ENCODE data around the gene PLA2G1B. TPM values are rescaled to one million over a fixed set of nuclear protein-coding genes. Genes with fewer than 3 reads are reported as not detected.

PLA2G1B gene
- total and polyA plus RNA-seq, 2 of the 13 experiments (the other 11 are each of a cell fraction or from before 2014, with no cell fraction given): 0.33 to 1.4 TPM

GRCh38 chr12:120276734-120277133 is 50.8 kb downstream of the PLA2G1B start:
- in situ Hi-C loops (cut with HindIII; ENCODE audit: extremely low pct_ligation_motif_present, low pct_unique_long_range_greater_than_20kb): no loop called here
- H3K4me1 ChIP-seq (ENCODE audit: insufficient read depth, low read length): peaks cover 10% of the 10 kb centered on the region
- intact Hi-C loops (cut with micrococcal nuclease; ENCODE audit: unreplicated experiment): no loop called here

More at GRCh38 chr12:120276734-120277133, 50.8 kb downstream of the PLA2G1B start:
- ChIA-PET CTCF (ENCODE audit: low intra/inter-chr PET ratio, low total read pairs) (no interaction called here), POLR2A (interaction anchor here (0.9 to 6.0 kb wide), 3 partner anchors 15 to 76 kb away, joined by 3 to 34 read pairs (median 5); partner anchors contain the start of genes RNU4-2 and RPLP0)
- 2% methylated on average over 6 of the region's 6 CpGs for WGBS (ENCODE audit: low lambda C conversion rate)
- BruUV-seq (replicated peaks): no TSS peak
- H3K36me3 ChIP-seq (replicated peaks in 1 of 2; ENCODE audit: control insufficient read depth in 1 of 2, insufficient read depth in 2 of 2, low read length in 2 of 2): no peaks in the 10 kb centered on the region
- DNase-seq (ENCODE audit: low spot score) (peak; percentile 23), ATAC-seq (peak; percentile 31), FAIRE-seq (no peak)
- H3K79me2 ChIP-seq (ENCODE audit: insufficient read depth, low read length): no peaks in the 10 kb centered on the region
- H2AFZ ChIP-seq (ENCODE audit: low read length): no peak overlapping the region
- H4K20me1 ChIP-seq (ENCODE audit: insufficient read depth, low read length): no peaks in the 10 kb centered on the region
- H3K27ac ChIP-seq (ENCODE audit: extremely low read length, insufficient read depth, low read length): no peak overlapping the region
- H3K27me3 ChIP-seq (ENCODE audit: control insufficient read depth in 1 of 2, insufficient read depth in 2 of 2, low read length in 2 of 2): no peaks in the 10 kb centered on the region
- peak overlapping the region in 2 of 3 experiments; percentile 16 to 37; a peak in 2 of 6 replicates for H3K4me3 ChIP-seq (replicated peaks in 1 of 3; ENCODE audit: insufficient read depth in 1 of 3, low read depth in 2 of 3, low read length in 3 of 3)
- no peaks in the 10 kb centered on the region for H3K9me3 ChIP-seq (ENCODE audit: low read length)
- H3K4me2 ChIP-seq (ENCODE audit: low read depth, low read length): peak overlapping the region; percentile 58; the same call in 1 of the 2 replicates
- TF ChIP-seq TEAD3 (CRISPR knock-in tag; optimal IDR thresholded peaks at IDR 0.05; ENCODE audit: borderline replicate concordance) (peak; percentile 66), ZNF101 (CRISPR knock-in tag; IDR thresholded peaks at IDR 0.05; ENCODE audit: borderline replicate concordance, low read depth) (no peak)
- no peak overlapping the region for H3K9ac ChIP-seq (ENCODE audit: insufficient read depth, low read depth, low read length)

Small RNAs within 50 kb of the gene (small RNA-seq; reads per million reads assigned to genes)
- gene RNU4-1 (ENCODE audit: insufficient read depth in 2 of 3, insufficient read length in 3 of 3, low read depth in 2 of 3, low replicate concordance in 1 of 3) (3.9 to 37.7 (median 4.0) reads per million in 3 experiments), gene RNU4-2 (ENCODE audit: insufficient read depth in 2 of 3, insufficient read length in 3 of 3, low read depth in 2 of 3, low replicate concordance in 1 of 3) (17.3 to 237 (median 23.4) reads per million in 3 experiments), gene RNU6-1088P (ENCODE audit: insufficient read depth in 2 of 3, insufficient read length in 3 of 3, low read depth in 2 of 3, low replicate concordance in 1 of 3) (0 reads per million in 3 experiments)

Other genes with a start within 250 kb of the PLA2G1B start
- 25.9 and 29.1 TPM in 2 replicates for gene RAB35, start 211.0 kb downstream of the PLA2G1B start, total RNA-seq (2016; rRNA removed; fragmentation: Illumina TruSeq; extraction: Trizol)
- 25.2 and 32.2 TPM in 2 replicates for gene RAB35, start 211.0 kb downstream of the PLA2G1B start, polyA plus RNA-seq (2011; rRNA removed)
- gene GCN1, start 133.1 kb downstream of the PLA2G1B start, total RNA-seq (2016; rRNA removed; fragmentation: Illumina TruSeq; extraction: Trizol): 66.7 and 83.0 TPM in 2 replicates
- gene GCN1, start 133.1 kb downstream of the PLA2G1B start, polyA plus RNA-seq (2011; rRNA removed): 55.3 and 58.2 TPM in 2 replicates
- 2,915 and 3,025 TPM in 2 replicates for gene RPLP0, start 126.7 kb downstream of the PLA2G1B start, total RNA-seq (2016; rRNA removed; fragmentation: Illumina TruSeq; extraction: Trizol)
- gene RPLP0, start 126.7 kb downstream of the PLA2G1B start, polyA plus RNA-seq (2011; rRNA removed): 5,570 and 6,229 TPM in 2 replicates
- gene PXN, start 62.0 kb downstream of the PLA2G1B start, total RNA-seq (2016; rRNA removed; fragmentation: Illumina TruSeq; extraction: Trizol): 13.6 and 14.2 TPM in 2 replicates
- 13.9 and 14.2 TPM in 2 replicates for gene PXN, start 62.0 kb downstream of the PLA2G1B start, polyA plus RNA-seq (2011; rRNA removed)
- 1,104 and 11,327 TPM in 2 replicates for gene RNU4-2, start 35.9 kb downstream of the PLA2G1B start, total RNA-seq (2016; rRNA removed; fragmentation: Illumina TruSeq; extraction: Trizol)
- gene RNU4-2, start 35.9 kb downstream of the PLA2G1B start, polyA plus RNA-seq (2011; rRNA removed): under 0.01 TPM in 2 replicates
- 623 and 7,407 TPM in 2 replicates for gene RNU4-1, start 34.5 kb downstream of the PLA2G1B start, total RNA-seq (2016; rRNA removed; fragmentation: Illumina TruSeq; extraction: Trizol)
- not detected in 2 replicates for gene RNU4-1, start 34.5 kb downstream of the PLA2G1B start, polyA plus RNA-seq (2011; rRNA removed)
- 3.4 and 7.0 TPM in 2 replicates for gene SIRT4, start 25.5 kb downstream of the PLA2G1B start, total RNA-seq (2016; rRNA removed; fragmentation: Illumina TruSeq; extraction: Trizol)
- 4.8 and 5.8 TPM in 2 replicates for gene SIRT4, start 25.5 kb downstream of the PLA2G1B start, polyA plus RNA-seq (2011; rRNA removed)
- gene MSI1, start 41.4 kb upstream of the PLA2G1B start, total RNA-seq (2016; rRNA removed; fragmentation: Illumina TruSeq; extraction: Trizol): 0.46 and 0.80 TPM in 2 replicates
- 0.08 and 0.09 TPM in 2 replicates for gene MSI1, start 41.4 kb upstream of the PLA2G1B start, polyA plus RNA-seq (2011; rRNA removed)
- 204 and 542 TPM in 2 replicates for gene COX6A1, start 110.3 kb upstream of the PLA2G1B start, total RNA-seq (2016; rRNA removed; fragmentation: Illumina TruSeq; extraction: Trizol)
- 655 and 673 TPM in 2 replicates for gene COX6A1, start 110.3 kb upstream of the PLA2G1B start, polyA plus RNA-seq (2011; rRNA removed)
- 117 and 178 TPM in 2 replicates for gene TRIAP1, start 118.6 kb upstream of the PLA2G1B start, total RNA-seq (2016; rRNA removed; fragmentation: Illumina TruSeq; extraction: Trizol)
- gene TRIAP1, start 118.6 kb upstream of the PLA2G1B start, polyA plus RNA-seq (2011; rRNA removed): 44.4 and 55.0 TPM in 2 replicates
- gene GATC, start 118.7 kb upstream of the PLA2G1B start, total RNA-seq (2016; rRNA removed; fragmentation: Illumina TruSeq; extraction: Trizol): 29.7 and 38.5 TPM in 2 replicates
- 16.2 and 17.7 TPM in 2 replicates for gene GATC, start 118.7 kb upstream of the PLA2G1B start, polyA plus RNA-seq (2011; rRNA removed)
- 144 and 153 TPM in 2 replicates for gene SRSF9, start 142.0 kb upstream of the PLA2G1B start, total RNA-seq (2016; rRNA removed; fragmentation: Illumina TruSeq; extraction: Trizol)
- 96.2 and 125 TPM in 2 replicates for gene SRSF9, start 142.0 kb upstream of the PLA2G1B start, polyA plus RNA-seq (2011; rRNA removed)
- 271 and 403 TPM in 2 replicates for gene DYNLL1, start 168.3 kb upstream of the PLA2G1B start, total RNA-seq (2016; rRNA removed; fragmentation: Illumina TruSeq; extraction: Trizol)
- 294 and 318 TPM in 2 replicates for gene DYNLL1, start 168.3 kb upstream of the PLA2G1B start, polyA plus RNA-seq (2011; rRNA removed)
- 41.5 and 59.8 TPM in 2 replicates for gene COQ5, start 201.4 kb upstream of the PLA2G1B start, total RNA-seq (2016; rRNA removed; fragmentation: Illumina TruSeq; extraction: Trizol)
- gene COQ5, start 201.4 kb upstream of the PLA2G1B start, polyA plus RNA-seq (2011; rRNA removed): 27.6 and 36.4 TPM in 2 replicates
- 62.5 and 86.7 TPM in 2 replicates for gene RNF10, start 206.6 kb upstream of the PLA2G1B start, total RNA-seq (2016; rRNA removed; fragmentation: Illumina TruSeq; extraction: Trizol)
- 74.5 and 88.0 TPM in 2 replicates for gene RNF10, start 206.6 kb upstream of the PLA2G1B start, polyA plus RNA-seq (2011; rRNA removed)